GM19455 (cell line): ENCODE measurements around the gene CDH20.

Experiments used
- ATAC-seq: cut with Tn5 transposase; IDR thresholded peaks from one replicate; pipeline ENCODE4 v1.9.1; 2021; ENCODE audit not compliant: unreplicated experiment

Gene CDH20

GRCh38 chr18:61420218-61420885, 87.1 kb downstream of the CDH20 start:
- ATAC-seq = no peak

- no peak for ATAC-seq
Observed at GRCh38 chr18:61426492-61427053, 93.3 kb downstream of the CDH20 start.

DNA sequence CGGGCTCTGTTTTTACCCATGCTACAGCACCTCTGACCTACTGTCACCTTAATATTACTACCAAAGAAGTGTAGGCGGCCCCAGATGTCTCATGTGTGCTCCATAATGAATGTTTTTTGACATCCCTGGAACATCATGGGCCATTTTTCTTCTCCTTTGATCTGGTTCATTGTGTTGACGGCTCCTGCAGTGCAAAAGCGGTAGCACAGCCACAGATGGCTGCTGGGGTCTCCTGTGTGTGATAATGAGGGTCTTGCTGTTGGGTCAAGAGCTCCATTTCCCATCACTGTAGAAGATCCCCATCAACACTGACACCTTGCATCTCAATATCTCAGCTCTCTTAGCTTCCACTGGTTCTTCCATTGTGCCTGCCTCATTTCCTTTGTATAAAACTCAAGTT, 95.0 kb downstream of the CDH20 start:
- ATAC-seq = no peak

DNA sequence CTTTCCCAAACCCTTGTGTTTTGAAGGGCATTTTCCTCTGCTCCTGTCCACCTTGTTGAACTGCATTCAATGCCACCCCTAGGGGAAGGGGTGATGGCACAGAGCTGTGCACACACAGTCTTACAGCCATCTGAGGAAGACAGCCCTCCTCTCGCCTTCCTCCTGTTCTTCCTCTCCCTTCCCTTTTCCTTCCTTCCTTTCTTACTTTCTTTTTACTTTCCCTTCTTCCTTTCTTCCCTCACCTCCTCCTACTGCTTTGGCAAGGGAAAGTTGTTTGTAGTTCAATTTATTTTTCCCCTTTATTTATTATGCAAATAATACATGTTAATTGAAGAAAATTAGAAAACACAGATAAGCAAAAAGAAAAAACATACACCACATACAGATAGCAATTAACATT, 99.4 kb downstream of the CDH20 start:
- no peak for ATAC-seq

- peak; percentile 71 for ATAC-seq
Observed at GRCh38 chr18:61435064-61435652, 101.9 kb downstream of the CDH20 start.

DNA sequence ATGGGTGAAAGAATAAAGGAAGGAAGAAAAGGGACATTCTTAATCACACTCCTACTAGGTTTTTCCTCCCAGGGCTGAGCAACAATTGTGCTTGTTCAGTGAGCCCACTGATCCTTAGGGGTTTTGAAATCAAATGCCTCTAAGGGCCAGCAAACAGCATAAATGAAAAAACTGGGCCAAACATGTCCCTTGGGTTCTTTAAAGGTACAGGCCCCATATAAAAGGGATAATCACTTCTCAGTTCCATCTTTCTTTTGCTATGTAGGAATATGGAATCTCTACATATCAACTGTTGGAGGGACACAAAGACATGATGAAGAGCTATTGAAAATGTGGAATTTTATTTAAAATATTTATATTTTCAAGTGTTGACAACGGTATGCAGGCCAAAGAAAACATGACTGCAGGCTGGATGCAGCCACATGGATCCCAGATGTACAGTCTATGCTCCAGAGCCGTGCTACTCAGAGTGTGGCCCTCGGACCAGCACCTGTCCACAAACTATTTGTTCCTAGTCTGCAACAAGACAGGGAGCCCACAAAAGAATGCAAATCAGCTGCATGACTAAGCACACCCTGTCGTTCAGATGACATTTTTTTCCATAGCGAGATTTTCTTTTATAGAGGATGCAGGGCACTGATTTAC, 110.0 kb downstream of the CDH20 start:
- ATAC-seq = no peak

DNA sequence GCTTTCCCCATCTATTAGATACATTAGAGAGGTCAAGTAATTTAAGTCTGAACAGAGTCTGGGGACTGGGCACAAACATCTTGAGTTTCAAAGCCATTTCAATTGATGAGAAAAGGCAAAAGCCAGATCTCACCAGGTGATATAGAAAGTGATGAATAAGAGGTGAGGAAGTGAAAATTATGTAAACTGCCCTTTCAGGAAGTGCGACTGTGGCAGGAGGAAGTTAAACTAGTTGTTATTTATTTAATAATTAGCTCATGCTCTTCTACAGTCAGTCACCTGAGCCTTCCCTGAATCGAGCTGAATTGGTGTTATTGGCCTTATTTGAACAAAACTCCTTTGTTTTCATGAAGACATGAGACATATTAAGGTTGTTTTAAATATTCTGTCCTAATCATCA, 115.1 kb downstream of the CDH20 start:
- no peak for ATAC-seq

GRCh38 chr18:61459896-61460648, 126.8 kb downstream of the CDH20 start:
- no peak for ATAC-seq

DNA sequence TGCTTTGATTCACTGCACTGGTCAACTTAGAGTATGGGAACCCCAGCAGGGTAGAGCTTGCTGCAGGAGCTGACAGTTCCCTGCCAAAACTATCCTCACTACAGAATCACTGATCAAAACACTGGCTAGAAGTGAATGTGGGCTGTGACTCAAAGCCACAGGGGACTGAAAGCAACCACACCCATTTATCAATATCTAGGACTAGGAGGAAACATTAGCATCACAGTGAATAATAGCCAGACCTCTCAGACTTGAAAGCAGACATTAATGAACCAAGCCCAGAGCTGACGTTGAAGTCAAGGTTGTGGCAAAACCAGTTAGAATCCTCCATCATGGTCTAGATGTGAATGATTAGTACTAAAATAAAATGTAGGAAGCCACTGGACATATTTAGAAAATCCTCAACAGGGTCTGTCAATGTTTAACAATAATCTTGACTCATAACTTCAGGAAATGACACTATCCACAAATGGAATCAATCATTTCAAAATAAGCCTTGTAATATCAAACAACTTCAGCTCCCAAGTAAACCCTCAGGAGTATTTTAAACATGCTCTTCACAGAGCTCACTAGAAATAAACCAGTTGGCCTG, 131.4 kb downstream of the CDH20 start:
- ATAC-seq = no peak

- ATAC-seq = no peak
Observed at GRCh38 chr18:61466736-61467135, 133.5 kb downstream of the CDH20 start.

- ATAC-seq = no peak
Observed at GRCh38 chr18:61470031-61470674, 136.9 kb downstream of the CDH20 start.

GRCh38 chr18:61471541-61471940, 138.3 kb downstream of the CDH20 start:
- no peak for ATAC-seq

DNA sequence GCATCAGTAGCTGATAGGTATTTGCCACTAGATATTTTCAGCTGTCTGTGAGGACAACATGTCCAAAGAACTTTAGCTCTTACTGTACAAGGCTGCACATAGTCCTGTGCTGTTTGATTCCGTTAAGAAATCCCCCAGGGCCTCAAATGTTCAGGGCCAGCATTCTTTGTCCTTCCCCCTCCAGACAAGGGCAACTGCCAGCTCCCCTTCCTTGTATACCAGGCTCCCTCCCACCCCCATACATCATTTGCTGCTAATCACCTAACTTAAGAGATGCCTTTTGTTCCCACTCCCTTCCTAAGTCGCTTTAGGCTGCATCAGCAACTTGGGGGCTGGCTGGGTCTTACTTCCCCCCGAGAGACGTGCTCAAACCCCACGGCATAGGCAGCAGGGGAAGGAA, 138.7 kb downstream of the CDH20 start:
- ATAC-seq = no peak

DNA sequence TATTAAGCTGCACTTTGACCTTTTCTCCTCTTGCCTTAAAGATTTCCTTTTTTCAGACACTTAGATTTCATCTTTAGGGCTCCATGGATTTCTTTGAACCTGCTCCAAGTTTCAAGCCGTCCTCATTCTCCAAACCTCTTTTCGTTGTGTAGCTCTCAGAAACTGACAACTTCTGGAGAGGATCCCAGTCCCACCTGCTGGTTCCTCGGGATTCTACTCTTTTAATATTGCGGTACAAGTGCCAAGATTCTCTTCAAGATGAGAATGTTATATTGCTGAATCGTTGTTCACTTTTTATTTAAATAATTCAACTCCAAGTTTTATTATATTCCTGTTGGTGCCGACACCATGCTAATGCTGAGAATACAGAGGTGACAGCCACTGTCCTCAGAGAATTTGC, 141.1 kb downstream of the CDH20 start:
- ATAC-seq = no peak

DNA sequence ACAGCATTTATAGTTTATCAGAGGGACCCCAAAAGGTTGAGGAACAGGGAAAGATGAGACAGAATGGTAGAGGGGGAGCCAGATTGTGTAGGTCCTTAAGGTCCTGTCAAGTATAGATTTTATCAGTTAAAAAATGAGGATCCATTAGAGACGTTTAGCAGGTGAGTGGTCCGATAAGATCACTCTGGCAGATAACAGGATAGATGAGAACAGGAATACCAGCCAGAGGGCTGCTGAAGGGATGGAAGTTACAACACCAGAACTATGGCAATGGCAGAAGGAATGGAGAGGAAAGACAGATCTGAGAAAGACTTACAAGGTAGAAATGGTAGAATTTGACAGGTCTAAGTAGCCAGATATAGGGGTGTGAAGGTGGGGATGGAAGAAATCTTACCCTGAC, 141.7 kb downstream of the CDH20 start:
- no peak for ATAC-seq

GRCh38 chr18:61475931-61476330, 142.7 kb downstream of the CDH20 start:
- no peak for ATAC-seq

- no peak for ATAC-seq
Observed at GRCh38 chr18:61489334-61489733, 156.1 kb downstream of the CDH20 start.

DNA sequence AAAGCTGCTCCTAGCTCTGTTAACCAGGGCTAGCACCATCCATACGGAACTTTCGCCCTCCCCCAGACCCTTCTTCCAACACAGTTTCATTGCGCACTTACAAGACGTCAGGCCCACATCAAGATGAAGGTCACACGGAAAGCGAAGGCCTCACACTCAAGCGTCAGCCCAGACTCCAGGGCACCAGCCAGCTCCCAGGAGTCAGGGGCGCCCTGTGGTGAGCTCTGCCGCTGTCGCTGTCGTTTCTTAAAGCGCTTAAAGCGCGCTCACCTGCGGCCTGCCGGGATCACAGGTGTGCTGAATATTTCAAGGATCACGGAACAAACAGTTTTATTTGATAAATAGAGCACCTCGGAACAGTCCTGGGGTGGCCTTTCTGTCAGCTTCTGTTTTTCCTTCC, 163.1 kb downstream of the CDH20 start:
- no peak for ATAC-seq

- ATAC-seq = no peak
Observed at GRCh38 chr18:61497422-61497821, 164.2 kb downstream of the CDH20 start.

DNA sequence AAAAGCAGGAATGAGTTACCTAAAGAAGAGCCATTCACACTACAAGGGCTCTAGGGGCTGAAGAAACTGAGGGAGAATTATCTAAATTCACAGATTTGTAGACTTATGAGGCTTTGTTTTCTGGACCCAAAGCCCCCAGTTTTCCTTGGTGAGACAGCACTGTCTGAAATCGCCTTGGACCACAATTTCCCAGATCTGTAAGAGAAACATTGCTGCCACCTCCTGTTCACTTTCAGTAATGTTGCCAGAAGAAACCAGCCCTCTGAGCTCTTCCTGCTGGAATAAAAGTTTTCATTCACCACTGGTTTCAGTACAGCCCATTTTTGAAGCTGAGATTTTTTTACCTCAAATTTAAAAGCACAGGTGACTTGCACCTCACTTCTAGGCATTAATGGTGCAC, 169.2 kb downstream of the CDH20 start:
- no peak for ATAC-seq

GRCh38 chr18:61503688-61504087, 170.5 kb downstream of the CDH20 start:
- no peak for ATAC-seq
